Subcutaneous adipose tissue (tissue), 4 donors: ENCODE measurements around the gene SHBG. TPM values are rescaled to one million over a fixed set of nuclear protein-coding genes. Genes with fewer than 3 reads are reported as not detected.

Experiments
- total RNA-seq, 4 donors: library from RNA; depleted of rRNA; stranded (reverse); fragments of >200 nt; gene quantifications; one replicate each; pipeline ENCODE4 v1.1.0, GENCODE V29; 2016
- TF ChIP-seq, protein P1 (sequence below): fragments of 450-650 bp; IDR thresholded peaks from one replicate; pipeline ENCODE4 v1.5.1; 2016; ENCODE audit warnings: low read depth, mild to moderate bottlenecking, control low read depth, antibody characterized with exemption, moderate library complexity

The SHBG gene
- total RNA-seq, result 1 to 10 TPM in 2 of 4 donors, under 1 TPM in 2; 0.44 to 2.1 (median 1.1) TPM

DNA sequence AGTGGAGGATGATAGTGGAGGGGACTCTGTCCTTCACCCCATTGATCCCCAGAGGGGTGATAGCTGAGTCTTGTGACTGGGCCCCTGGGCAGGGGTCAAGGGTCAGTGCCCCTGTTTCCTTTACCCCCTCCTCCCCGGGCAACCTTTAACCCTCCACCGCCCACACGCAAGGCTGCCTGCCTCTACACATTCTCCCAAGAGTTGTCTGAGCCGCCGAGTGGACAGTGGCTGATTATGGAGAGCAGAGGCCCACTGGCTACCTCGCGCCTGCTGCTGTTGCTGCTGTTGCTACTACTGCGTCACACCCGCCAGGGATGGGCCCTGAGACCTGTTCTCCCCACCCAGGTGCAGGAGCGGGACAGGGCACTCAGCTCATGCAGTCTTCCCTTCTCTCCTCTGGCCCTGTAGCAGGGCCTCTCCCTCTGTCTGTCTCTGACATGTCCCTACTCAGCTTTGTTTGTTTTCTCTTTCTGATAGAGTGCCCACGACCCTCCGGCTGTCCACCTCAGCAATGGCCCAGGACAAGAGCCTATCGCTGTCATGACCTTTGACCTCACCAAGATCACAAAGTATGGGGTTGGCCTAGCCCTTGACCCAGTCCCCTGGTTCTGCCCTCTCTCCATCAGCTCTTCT lies at the start of gene SHBG:
TSS of gene SHBG (plus strand) at position 197 of the 633 bp plus-strand sequence. CDS start at position 235, 38 bp downstream.
- TF ChIP-seq, protein P1, sequence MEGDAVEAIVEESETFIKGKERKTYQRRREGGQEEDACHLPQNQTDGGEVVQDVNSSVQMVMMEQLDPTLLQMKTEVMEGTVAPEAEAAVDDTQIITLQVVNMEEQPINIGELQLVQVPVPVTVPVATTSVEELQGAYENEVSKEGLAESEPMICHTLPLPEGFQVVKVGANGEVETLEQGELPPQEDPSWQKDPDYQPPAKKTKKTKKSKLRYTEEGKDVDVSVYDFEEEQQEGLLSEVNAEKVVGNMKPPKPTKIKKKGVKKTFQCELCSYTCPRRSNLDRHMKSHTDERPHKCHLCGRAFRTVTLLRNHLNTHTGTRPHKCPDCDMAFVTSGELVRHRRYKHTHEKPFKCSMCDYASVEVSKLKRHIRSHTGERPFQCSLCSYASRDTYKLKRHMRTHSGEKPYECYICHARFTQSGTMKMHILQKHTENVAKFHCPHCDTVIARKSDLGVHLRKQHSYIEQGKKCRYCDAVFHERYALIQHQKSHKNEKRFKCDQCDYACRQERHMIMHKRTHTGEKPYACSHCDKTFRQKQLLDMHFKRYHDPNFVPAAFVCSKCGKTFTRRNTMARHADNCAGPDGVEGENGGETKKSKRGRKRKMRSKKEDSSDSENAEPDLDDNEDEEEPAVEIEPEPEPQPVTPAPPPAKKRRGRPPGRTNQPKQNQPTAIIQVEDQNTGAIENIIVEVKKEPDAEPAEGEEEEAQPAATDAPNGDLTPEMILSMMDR, result no peak

- TF ChIP-seq, protein P1, result no peak
Observed at GRCh38 chr17:7580604-7581575, 49.0 kb upstream of the SHBG start.

DNA sequence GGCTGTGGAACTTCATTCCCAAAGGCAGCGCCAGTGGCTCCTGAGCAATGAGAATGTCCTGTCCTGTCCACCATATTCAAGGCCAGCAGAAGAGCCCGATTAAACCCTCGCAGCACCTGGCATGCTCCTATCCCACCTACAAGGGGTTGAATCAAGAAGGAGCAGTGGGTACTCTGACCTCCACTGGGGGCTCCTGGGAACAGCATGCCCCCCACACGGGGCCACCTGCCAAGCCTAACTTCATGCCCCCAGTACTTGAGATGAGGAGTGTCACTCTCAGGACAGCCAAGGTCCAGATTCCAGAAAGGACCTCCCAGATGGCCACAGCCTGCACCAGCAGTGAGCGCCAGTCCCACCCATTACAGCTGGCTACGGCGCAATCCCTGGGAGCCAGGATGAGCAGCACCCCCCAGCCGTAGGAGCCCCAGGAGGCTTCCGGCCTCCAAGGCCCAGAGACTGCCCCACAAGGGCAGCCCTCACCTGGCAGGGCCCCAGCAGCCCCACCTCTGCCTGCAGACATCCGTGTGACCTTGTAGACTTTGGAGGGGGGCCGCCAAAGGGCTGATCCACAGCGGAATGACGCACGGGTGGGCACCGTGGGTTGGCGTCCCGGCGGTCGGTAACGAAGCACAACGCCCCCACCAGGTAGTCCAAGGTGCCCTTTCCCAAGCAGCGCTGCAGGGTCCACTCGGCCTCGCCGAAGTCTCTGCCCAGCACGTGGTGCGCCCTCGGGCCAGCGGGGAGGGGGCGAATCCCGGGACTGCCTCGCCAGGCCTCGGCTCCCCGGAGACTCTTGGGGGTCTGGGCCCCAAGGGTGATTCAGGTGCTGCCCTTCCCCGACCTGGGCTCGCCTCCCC lies 47.3 kb upstream of the SHBG start:
- TF ChIP-seq, protein P1, result no peak

- TF ChIP-seq, protein P1, result no peak
Observed at GRCh38 chr17:7583253-7584109, 46.5 kb upstream of the SHBG start, which contains the start of gene MPDU1. TSS of gene MPDU1 (plus strand) at chr17:7583852. CDS start at chr17:7583863, 11 bp downstream.

DNA sequence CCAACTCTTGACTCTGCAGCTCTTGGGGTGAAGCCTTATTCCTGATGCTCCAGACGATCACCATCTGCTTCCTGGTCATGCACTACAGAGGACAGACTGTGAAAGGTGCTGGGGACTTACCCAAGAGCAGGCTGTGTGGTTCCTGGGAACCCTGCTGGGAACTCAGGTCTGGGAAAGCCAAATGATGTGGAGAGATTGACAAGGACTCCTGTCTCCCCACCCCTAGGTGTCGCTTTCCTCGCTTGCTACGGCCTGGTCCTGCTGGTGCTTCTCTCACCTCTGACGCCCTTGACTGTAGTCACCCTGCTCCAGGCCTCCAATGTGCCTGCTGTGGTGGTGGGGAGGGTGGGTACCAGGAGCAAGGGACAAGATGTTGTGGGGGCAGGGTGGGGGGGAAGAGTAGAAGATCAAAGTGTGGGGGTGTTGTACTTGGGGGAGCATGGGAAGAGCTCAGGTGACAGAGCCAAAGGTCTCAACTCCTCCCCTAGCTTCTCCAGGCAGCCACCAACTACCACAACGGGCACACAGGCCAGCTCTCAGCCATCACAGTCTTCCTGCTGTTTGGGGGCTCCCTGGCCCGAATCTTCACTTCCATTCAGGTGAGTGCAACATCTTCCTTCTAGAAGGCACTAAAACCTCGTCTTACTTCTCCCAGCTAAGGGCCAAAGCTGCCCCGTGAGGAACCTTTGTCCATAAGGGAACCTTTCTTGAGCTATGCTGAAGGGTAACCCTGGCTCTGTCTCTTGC lies 43.1 kb upstream of the SHBG start:
- TF ChIP-seq, protein P1, result no peak
